SKM-1 treated with dmso at 0.1 percent for 144 hours (cell line): ENCODE results near the gene LGALS7.
A peak's percentile ranks its signal among the peaks of the same experiment; 100 is the strongest.

Experiments used
- DNase-seq: peaks from one replicate; lab custom pipeline; 2025; ENCODE audit not compliant: unreplicated experiment; lab: John Stamatoyannopoulos, UW

LGALS7 gene

DNA sequence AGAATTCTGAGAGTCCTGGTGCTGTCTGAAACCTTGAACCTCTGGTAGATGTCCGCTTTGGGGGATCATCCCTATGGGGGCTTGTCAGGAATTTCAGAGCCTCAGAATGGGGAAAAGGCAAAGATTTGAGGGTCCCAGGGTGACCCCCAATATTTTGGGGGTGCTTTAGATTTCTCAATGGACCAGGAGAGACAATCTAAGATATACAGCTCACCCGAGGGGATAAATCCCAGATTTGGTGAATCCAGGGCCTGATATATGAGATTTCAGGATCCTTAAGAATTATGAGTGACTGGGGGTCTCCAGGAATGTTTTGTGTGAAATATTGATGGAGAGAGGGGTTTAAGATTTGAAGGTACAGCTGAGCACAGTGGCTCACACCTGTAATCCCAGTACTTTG, 32.4 kb downstream of the LGALS7 start:
- no peak for DNase-seq

DNA sequence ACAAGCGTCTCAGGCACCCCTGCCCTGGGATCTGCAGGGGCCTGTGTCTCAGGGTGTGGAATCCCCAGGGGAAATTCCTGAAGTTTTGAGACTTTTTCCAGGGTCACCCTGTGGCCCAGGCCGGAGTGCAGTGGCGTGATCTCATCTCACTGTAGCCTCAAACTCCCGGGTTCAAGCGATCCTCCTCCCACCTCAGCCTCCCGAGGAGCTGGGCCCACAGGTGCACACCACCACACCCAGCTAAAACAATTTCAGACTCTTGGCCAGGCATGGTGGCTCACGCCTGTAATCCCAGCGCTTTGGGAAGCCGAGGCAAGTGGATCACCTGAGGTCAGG, 33.1 kb downstream of the LGALS7 start:
- no peak for DNase-seq

- DNase-seq = no peak
These were observed 33.7 kb downstream of the LGALS7 start for GRCh38 chr19:38739440-38740256.

DNA sequence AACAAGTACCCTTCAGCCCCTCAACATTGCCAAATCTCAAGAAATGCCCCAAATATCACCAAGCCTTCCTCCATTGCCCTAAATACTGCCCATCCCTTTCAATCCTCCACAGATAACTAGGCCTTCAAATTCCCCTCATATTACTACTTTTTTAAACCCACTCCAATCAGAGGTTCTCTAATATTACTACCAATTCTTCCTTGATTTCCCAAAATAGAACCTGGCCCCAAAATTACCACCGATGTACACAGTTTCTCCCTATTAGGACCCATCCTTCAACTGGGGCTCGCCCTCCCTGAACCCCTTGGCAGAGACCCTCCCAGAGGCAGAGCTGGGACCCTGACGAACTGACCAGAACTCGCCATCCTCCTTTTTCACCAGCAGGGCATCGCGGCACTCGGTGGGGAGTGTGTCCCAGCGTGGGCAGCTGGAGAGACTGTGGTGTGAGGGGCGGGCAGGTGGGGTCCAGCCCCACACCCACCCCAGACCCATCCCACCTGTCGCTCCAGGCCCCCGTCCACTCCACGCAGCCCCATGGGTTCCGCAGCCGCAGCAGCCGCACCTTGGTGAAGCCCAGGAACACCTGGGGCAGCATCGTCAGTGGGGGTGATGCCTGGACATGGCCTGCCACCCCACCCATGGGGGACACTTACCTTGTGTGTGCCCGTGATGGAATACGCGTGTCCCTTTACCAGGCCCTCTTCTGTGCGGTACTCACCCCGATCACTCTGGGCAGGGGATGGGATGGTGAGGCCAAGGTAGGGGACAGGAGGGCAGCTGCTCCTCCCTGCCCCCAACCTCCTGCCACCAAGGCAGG, 35.2 kb downstream of the LGALS7 start:
- no peak for DNase-seq

- no peak for DNase-seq
These were observed 35.9 kb downstream of the LGALS7 start for GRCh38 chr19:38737281-38737865.

DNA sequence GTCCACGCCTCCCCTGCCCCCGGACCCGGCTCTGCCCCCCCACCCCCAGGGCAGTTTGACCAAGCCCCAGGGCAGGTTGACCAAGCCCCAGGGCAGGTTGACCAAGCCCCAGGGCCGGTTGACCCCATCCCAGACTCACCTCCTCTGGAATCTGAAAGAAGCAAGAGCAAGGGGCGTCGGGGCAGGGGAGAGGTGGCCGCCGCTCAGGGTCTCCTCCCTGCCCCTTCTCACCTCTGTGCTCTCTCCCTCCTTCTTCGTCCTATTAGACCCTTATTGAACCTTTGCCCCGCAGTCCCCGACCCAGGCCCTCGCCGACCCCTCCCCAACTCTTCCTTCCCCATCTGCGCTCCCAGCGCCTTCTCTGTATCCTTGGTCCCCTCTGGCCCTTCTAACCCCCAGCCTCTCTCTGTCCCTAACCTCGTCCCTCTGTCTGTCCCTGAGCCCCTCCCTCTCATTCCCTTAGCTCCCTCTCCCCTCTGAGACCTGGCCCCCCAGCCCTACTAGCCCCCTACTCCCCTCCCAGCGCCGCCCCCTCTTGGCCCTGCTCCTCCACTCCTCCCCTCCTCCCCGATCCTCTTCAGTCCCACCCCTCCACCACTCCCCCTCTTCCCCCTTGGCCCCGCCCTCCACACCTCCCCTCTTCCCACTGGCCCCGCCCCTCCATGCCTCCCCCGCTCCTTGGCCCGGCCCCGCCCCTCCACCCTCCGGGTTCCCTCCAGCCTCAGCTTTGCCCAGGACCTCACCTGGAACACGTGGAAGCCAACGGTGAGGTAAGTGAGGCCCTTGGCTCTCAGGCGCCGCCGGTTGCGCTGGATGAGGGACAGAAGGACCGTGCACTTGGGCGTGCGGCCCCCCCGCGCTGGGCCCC, 36.7 kb downstream of the LGALS7 start:
- no peak for DNase-seq

DNA sequence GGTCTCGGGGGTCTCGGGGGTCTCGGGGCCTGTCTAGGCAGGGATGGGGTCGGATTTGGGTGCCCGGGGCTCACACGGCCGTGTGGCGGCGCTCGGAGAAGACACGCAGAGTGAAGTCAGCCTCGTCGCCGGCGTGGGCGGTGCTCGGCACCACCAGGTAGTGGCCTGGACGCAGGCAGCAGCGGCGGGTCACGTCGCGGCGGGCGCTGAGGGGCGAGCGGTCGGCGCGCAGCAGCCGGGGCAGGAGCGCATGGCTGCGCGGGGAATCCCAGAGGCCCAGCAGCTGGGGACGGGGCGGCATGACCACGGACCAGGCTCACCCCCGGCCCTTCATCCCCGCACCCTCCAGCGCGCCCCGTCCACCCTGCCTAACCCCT, 37.3 kb downstream of the LGALS7 start:
- DNase-seq = no peak

- DNase-seq = no peak
These were observed 38.0 kb downstream of the LGALS7 start for GRCh38 chr19:38735257-38735686.

GRCh38 chr19:38734426-38735256, 38.7 kb downstream of the LGALS7 start:
- peak; percentile 52 for DNase-seq

- DNase-seq = no peak
These were observed 39.2 kb downstream of the LGALS7 start for GRCh38 chr19:38734176-38734425.

DNA sequence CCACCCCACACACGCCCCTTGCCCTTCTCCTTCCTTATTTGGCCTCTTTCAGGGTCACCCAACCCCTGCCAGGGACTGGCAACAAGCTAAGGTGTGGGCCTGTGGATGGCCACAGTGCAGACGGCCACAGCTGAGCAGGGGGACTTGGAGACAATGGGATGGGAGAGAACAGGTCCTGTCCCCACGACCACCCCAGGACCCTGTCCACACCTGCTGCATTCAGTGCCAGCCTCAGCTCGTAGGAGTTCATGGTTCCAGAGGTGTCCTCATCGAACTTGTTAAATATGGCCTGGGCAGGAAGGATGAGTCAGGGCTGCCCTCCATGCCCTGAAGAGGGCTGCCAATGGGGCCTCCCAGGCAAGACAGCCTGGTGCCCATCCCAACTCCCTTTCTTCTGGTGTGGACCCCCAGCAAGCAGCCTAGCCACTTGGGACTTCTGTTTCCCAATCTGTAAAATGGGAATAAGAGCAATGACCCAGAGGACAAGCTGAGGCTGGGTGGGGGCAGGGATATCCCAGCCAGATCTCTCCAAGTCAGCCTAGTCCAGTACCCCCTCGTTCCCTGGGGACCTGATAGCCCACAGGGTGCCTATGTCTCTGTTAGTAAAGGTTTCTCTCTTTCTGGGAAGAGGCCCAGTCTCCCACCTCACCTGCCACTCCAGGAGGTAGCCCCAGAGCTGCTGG, 39.7 kb downstream of the LGALS7 start:
- DNase-seq = no peak

- DNase-seq = no peak
These were observed 40.1 kb downstream of the LGALS7 start for GRCh38 chr19:38733241-38733492.

- DNase-seq = no peak
These were observed 41.5 kb downstream of the LGALS7 start for GRCh38 chr19:38731654-38732301.

DNA sequence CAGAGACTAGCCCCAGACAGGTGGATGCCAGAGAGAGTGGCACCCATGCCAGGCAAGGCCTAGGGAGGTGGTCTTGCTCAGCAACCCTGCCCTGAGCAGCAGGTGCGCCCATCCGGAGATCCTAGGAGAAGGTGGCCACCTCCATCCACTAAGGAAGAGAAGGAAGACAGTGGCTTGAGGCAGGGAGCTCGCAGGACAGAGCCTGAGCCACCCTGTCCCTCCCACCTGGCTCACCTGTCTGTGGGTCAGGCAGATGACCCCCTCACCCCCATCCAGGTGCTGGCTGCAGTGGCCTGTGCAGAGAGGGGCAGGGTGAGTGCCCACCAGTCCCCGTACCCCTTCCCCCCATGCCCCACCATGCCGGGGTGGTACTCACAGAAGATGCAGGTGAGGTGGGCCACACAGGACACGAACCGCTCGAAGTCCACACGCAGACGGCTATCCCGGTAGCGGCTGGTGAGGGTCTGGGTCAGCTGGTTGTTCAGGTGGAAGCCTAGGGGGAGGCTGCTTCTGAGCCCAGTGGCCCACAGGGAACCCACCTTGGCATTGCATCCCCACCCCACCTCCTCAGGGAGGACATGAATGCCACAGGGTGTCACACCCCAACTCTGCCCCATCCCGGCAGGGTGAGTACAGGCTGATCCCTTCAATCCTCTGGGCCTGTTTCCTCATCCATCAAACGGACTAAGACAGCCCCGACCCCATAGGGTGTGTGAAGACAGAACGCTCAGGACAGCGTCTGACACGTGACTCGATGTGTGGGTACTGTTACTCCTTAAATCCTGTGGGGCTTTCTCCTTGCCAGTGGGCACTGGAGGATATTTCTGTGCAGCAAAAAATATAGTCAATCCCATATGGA, 42.4 kb downstream of the LGALS7 start:
- no peak for DNase-seq

- DNase-seq = no peak
These were observed 42.9 kb downstream of the LGALS7 start for GRCh38 chr19:38730470-38730730.

DNA sequence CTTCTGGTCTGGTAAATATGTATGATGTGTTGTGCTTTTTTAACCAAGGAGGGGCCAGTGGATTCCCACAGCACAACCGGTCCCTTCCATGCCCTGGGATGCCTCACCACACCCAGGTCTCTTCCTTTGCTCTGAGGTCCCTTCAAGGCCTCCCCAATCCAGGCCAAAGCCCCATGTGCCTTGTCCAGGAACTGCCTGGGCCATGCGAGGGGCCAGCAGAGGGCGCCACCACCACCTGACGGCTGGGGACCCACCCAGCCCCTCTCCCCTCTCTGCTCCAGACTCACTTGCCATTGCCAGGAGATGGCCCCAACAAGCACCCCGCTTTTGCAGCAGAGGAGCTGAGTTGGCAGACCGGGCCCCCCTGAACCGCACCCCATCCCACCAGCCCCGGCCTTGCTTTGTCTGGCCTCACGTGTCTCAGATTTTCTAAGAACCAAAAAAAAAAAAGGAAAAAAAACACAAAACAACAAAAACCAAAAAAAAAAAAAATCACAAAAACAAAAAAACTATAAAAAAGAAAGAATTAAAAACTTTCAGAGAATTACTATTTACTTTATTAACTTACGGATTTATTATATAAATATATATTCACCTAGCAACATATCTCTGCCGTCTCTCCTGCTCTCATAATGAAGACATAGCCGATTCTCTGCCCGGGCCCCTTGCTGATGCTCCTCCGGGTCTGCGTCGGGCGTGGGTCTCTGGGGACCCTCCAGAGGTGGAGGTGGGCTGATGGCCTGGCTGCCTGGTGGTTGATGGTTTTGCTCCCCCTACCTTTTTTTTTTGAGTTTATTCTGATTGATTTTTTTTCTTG, 43.5 kb downstream of the LGALS7 start:
- DNase-seq = peak; percentile 22

DNA sequence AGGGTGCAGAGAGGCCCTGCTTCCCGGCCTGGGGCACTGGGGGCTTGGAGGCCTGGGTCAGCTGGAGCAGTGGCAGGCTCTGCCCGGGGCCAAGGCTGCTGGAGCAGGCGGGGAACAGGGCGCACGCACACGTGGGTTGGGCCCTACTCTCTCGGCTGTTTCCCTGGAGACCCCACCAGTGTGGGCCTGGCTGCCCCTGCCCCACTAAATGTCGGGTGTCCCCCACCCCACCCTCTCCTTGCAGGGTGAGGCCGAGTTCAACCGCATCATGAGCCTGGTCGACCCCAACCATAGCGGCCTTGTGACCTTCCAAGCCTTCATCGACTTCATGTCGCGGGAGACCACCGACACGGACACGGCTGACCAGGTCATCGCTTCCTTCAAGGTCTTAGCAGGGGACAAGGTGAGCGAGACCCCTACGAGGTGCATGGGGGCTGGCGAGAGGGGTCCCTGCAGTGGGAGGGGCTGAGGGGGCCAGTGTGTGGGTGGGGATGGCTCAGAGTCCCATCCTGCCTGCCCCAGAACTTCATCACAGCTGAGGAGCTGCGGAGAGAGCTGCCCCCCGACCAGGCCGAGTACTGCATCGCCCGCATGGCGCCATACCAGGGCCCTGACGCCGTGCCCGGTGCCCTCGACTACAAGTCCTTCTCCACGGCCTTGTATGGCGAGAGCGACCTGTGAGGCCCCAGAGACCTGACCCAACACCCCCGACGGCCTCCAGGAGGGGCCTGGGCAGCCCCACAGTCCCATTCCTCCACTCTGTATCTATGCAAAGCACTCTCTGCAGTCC, 44.4 kb downstream of the LGALS7 start:
- DNase-seq = no peak
